ENCODE measurements around the gene PYY. TPM values are rescaled to one million over a fixed set of nuclear protein-coding genes. Genes with fewer than 3 reads are reported as not detected.
"Not testable (repeated sequence)": the region's sequence is repeated elsewhere in the genome, so short reads cannot be mapped to it uniquely, and the experiment has no call there.

Gene PYY
- total RNA-seq = not detected

DNA sequence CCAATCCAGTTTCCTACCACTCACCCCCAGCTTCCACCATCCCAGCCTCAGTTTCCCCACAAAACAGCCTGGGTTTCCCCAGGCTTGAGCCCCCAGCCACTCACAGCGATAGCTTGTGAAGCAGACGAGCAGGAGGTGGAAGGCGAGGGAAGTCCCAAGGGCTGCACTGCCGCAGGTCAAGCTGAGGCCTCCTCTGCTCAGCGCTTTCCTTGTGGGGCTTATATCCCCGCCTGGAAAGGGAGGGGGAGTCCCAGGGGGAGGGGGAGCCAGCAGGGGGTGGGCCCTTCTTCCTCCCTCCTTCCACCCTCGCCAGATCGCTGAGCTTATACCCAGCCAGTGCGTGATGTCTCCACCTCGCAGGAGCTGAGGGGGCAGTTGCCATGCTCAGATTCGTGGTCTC, at the start of gene PYY:
PYY (minus strand) TSS at position 195 of the 400 bp plus-strand sequence. CDS start 457 bp downstream, outside the sequence.
- no peak for ATAC-seq (ENCODE audit: low read depth)
- Mint-ChIP-seq H3K27ac (no peak within 1 kb of the TSS), H3K4me3 (peak within 1 kb of the TSS; percentile 9), H3K27me3 (peaks cover 49% of the 10 kb centered on the region), H3K36me3 (no peaks in the 10 kb centered on the region), H3K9me3 (no peaks in the 10 kb centered on the region), H3K4me1 (peaks cover 2% of the 10 kb centered on the region)
- POLR2A ChIA-PET = no interaction called here
- DNase-seq = no peak

DNA sequence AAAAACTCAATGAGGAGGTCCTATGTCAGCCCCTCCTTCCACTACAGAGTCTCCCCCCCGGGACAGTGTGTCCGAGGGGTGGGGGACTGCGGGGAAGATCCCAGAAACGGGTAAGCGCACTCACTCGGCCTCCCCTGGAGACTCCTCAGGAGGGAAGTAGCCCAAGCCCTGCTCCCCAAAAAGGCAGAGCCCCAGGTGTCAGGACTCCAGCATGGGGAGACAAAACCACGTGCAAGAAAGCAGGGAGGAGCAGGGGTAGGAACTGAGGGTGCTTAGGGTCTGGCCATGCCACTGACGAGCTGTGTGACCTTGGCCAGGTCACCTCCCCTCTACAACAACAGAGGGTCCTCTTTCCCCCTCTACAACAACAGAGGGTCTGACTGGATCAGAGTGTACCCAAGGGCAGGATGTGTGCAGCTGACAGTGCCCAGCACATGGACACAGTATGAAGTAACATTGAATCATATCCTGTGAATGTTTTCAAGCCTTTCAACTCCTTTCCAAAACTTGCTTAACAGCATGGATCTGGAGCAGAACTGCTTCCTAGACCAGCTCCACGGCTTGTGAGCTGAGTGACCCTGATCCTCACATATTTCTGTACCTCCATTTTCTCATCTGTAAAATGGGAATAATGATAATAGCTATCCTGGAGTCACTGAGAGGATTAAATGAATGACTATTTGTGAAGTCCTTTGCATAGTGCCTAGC, 48.6 kb upstream of the PYY start:
- Mint-ChIP-seq H3K36me3 (no peaks in the 10 kb centered on the region), H3K4me3 (no peak overlapping the region), H3K4me1 (peaks cover 10% of the 10 kb centered on the region), H3K9me3 (no peaks in the 10 kb centered on the region), H3K27ac (no peak overlapping the region), H3K27me3 (peaks cover 43% of the 10 kb centered on the region)
- DNase-seq (no peak), ATAC-seq (ENCODE audit: low read depth) (no peak)
- POLR2A ChIA-PET = no interaction called here

DNA sequence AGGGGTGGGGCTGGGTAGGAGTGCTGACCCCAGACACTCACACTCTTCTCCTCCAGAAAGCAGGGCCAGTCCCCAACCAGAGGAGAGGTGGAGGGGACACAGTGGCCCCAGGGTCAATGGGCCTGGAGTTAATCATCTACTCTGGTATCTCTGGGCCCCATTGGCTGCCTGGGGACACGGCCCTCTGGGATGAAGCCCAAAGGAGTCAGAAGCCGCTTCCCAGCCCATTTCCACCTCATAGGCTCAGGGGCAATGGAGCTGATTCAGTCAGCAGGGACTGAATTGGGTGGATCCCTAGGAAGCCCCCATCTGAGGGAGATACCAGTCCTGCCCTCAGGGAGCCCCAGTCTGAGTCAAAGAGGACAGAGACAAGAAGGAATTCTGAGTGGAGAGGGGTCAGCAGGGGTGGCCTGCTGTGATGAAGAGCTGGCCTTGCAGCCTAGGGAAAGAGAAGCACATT, 47.8 kb upstream of the PYY start:
- Mint-ChIP-seq H3K9me3 (no peaks in the 10 kb centered on the region), H3K36me3 (no peaks in the 10 kb centered on the region), H3K27ac (no peak overlapping the region), H3K4me1 (peaks cover 7% of the 10 kb centered on the region), H3K27me3 (peaks cover 46% of the 10 kb centered on the region), H3K4me3 (no peak overlapping the region)
- POLR2A ChIA-PET = interaction anchor here (0.6 kb wide), 1 partner anchor 197 kb away, joined by 4 read pairs; no protein-coding TSS in a partner anchor
- ATAC-seq (ENCODE audit: low read depth) (no peak), DNase-seq (no peak)

DNA sequence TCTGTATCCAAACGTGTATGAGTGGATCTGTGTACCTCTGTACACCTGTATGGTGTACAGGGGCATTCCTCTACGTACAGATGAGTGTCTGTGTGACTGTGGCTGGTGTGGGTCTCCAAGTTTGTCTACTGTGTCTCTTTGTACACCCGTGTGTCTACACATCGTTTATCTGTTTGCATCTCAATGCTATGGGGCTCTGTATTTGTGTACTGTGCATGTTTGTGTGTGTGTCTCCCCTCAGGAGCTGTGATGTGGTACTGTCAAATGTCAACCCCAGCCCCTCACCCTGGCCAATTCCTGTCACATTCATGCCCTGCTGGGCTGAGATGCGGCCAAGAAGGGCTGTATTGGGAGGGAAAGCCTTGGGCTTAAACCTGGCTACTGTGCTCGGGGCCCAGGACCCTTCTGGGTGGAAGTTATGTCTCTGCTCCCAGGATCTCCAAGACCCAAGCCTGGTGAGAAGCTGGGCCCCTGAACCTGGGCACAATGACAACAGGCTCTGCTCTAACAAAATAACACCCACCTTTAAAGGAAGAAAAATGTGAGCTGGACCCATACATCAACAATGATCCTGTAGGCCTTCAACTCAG, 47.2 kb upstream of the PYY start:
- Mint-ChIP-seq H3K27ac (no peak overlapping the region), H3K4me1 (peaks cover 3% of the 10 kb centered on the region), H3K27me3 (peaks cover 43% of the 10 kb centered on the region), H3K4me3 (no peak overlapping the region), H3K36me3 (no peaks in the 10 kb centered on the region), H3K9me3 (no peaks in the 10 kb centered on the region)
- DNase-seq (no peak), ATAC-seq (ENCODE audit: low read depth) (no peak)
- POLR2A ChIA-PET = interaction anchor here (0.6 kb wide), 2 partner anchors 67 to 197 kb away, joined by 3 to 4 read pairs; no protein-coding TSS in a partner anchor

DNA sequence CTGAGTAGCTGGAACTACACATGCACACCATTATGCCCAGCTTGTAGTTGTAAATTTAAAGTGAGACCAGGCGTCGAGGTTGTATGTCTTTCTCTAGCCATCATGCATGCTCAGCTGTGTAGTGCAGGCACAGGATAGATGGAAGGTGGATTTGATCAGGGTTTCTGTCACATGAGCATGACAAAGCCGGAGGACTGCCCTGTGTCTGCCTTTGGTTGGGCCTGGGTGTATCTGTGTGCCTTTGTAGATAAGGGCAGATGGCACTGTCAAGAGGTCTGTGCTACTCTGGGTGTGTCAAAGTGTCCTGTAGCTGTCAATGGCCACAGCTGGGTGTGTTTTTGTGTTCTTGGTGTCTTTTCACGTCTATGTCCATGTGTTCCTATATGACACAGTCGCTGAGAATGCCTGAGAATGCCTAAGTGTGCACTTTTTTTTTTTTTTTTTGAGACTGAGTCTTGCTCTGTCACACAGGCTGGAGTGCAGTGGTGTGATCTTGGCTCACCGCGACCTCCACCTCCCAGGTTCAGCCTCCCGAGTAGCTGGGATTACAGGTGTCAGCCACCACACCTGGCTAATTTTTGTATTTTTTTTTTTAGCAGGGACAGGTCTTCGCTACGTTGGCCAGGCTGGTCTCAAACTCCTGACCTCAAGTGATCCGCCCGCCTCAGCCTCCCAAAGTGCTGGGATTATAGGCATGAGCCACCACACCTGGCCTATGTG, 46.6 kb upstream of the PYY start:
- Mint-ChIP-seq H3K4me1 (peaks cover 2% of the 10 kb centered on the region), H3K27ac (no peak overlapping the region), H3K36me3 (no peaks in the 10 kb centered on the region), H3K27me3 (peaks cover 45% of the 10 kb centered on the region), H3K4me3 (no peak overlapping the region), H3K9me3 (no peaks in the 10 kb centered on the region)
- POLR2A ChIA-PET = interaction anchor here (0.6 to 0.7 kb wide), 3 partner anchors 9 to 74 kb away, joined by 3 to 6 read pairs (median 3); no protein-coding TSS in a partner anchor
- DNase-seq (no peak), ATAC-seq (ENCODE audit: low read depth) (no peak)

DNA sequence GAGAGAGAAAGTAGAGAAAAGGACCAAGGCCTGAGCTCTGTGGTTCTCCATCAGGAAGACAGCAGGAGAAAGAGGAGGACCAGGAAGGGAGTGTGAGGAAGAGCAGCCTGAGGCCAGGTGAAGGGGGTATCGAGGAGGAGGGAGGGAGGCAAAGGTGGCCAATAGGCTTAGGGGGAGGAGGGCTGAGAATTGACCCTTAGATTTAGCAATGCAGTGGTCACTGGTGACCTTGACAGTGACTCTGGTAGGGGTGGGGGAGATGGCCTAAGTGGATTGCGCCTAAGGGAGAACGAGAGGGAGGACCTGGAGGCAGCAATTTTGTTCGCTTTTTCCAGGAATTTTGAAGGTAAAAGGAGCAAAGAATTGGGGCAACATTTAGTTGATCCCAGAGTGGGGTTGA, 45.3 kb upstream of the PYY start:
- ATAC-seq (ENCODE audit: low read depth) = no peak
- POLR2A ChIA-PET = no interaction called here
- Mint-ChIP-seq H3K4me1 (no peaks in the 10 kb centered on the region), H3K4me3 (no peak overlapping the region), H3K27ac (no peak overlapping the region), H3K36me3 (no peaks in the 10 kb centered on the region), H3K9me3 (no peaks in the 10 kb centered on the region), H3K27me3 (peaks cover 46% of the 10 kb centered on the region)
- no peak for DNase-seq

DNA sequence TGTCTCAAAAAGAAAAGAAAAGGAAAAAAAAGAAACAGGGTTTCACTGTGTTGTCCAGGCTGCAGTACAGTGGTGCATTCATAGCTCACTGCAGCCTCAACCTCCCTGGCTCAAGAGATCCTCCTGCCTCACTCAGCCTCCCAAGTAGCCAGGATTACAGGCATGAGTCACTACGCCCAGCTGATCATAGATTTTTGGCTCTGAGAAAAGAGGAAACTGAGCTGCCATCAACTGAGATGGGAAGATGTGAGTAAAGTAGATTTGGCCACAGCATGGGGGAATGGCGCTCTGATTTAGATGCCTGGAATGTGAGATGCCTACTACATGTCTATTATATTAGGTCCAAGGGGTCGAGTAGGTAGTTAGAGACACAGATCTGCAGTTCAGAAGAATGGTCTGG, 44.8 kb upstream of the PYY start:
- H3K36me3 Mint-ChIP-seq = no peaks in the 10 kb centered on the region
- POLR2A ChIA-PET = no interaction called here
- no peaks in the 10 kb centered on the region for H3K9me3 Mint-ChIP-seq
- H3K27me3 Mint-ChIP-seq = peaks cover 43% of the 10 kb centered on the region
- H3K27ac Mint-ChIP-seq = no peak overlapping the region
- H3K4me1 Mint-ChIP-seq = no peaks in the 10 kb centered on the region
- ATAC-seq (ENCODE audit: low read depth) (no peak), DNase-seq (no peak)
- H3K4me3 Mint-ChIP-seq = no peak overlapping the region

DNA sequence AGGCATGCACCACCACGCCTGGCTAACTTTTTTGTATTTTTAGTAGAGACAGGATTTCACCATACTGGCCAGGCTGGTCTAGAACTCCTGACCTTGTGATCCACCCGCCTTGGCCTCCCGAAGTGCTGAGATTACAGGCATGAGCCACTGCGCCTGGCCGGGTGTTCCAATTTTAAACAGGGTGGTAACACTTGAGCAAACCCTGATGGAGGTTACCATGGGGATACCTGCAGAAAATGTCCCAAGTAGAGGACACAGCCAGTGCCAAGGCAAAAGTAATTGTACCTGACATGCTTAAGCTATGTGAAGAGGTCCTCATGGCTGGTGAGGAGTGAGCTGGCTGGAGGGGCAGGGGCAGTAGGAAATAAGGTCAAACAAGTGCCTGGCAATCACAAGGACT, 43.4 kb upstream of the PYY start:
- H3K4me1 Mint-ChIP-seq; H3K4me3 Mint-ChIP-seq; H3K9me3 Mint-ChIP-seq; H3K27ac Mint-ChIP-seq; ATAC-seq (ENCODE audit: low read depth); DNase-seq; H3K36me3 Mint-ChIP-seq: not testable (repeated sequence)
- peaks cover 39% of the 10 kb centered on the region for H3K27me3 Mint-ChIP-seq
- POLR2A ChIA-PET = interaction anchor here (1.0 kb wide), 1 partner anchor 54 kb away, joined by 3 read pairs; the partner anchor contains the start of gene PPY

DNA sequence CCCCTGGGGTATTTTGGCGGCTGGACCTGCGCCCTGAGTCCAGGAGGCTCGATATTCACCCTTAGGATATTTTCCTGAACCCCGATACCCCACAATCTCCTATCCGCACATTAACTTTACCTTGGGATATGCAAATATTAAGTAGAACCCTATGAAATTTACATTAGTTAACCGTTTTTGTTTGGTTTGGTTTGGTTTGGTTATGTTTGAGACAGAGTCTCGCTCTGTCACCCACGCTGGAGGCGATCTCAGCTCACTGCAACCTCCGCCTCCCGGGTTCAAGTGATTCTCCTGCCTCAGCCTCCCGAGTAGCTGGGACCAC, 41.4 kb upstream of the PYY start:
- H3K36me3 Mint-ChIP-seq = no peaks in the 10 kb centered on the region
- no peak for DNase-seq
- no peaks in the 10 kb centered on the region for H3K4me1 Mint-ChIP-seq
- H3K4me3 Mint-ChIP-seq = no peak overlapping the region
- no peaks in the 10 kb centered on the region for H3K9me3 Mint-ChIP-seq
- no peak overlapping the region for H3K27ac Mint-ChIP-seq
- POLR2A ChIA-PET = interaction anchor here (0.6 kb wide), 1 partner anchor 292 kb away, joined by 3 read pairs; no protein-coding TSS in a partner anchor
- ATAC-seq (ENCODE audit: low read depth) = no peak
- H3K27me3 Mint-ChIP-seq = peaks cover 39% of the 10 kb centered on the region

DNA sequence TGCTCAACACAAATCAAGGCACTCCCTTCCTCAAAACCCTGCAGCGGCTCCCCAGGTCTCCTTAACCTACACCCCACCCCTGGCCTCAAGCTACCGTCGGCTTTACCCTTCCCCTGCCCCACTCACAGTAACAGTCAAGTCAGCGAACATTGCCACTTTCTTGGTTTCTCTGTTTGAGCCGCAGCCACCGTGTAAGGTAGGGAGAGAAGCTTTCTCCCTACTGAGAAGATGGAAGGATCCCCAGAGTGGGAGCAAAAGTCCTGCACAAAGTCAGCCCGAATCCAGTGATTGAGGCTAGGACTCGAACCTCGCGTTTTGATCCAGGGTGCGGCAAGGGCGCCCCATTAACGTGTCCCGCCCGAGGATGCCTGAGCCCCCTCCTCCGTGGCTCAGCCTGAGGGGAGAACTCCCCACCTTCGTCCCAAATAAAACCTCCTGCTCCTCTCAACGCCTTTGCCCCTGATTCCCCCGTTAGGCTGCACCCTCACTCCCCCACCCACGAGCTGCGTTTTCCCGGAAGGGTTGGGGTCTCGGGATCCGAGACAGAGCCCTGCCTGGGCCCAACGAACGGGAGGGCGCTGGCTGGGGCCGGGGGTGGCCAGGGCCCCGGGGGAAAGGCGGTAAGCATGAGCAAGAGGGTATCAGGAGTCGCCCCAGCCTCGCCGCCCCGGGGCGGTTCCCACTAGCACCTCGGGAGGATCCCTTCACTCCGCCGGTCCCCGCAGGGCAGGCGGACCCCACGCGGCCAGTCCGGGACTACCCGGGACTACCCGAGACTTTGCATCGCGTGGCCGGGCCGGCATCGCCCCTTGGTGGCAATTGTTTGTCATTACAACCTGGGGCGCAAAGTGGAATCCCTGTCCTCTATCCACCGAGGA, 40.8 kb upstream of the PYY start:
- no peaks in the 10 kb centered on the region for H3K36me3 Mint-ChIP-seq
- H3K27me3 Mint-ChIP-seq = peaks cover 37% of the 10 kb centered on the region
- H3K4me1 Mint-ChIP-seq = no peaks in the 10 kb centered on the region
- peak; percentile 77 for DNase-seq
- POLR2A ChIA-PET = interaction anchor here (0.8 to 1.7 kb wide), 2 partner anchors 15 to 51 kb away, joined by 3 to 5 read pairs; no protein-coding TSS in a partner anchor
- no peak overlapping the region for H3K27ac Mint-ChIP-seq
- ATAC-seq (ENCODE audit: low read depth) = peak; percentile 79
- H3K9me3 Mint-ChIP-seq = no peaks in the 10 kb centered on the region
- no peak overlapping the region for H3K4me3 Mint-ChIP-seq

DNA sequence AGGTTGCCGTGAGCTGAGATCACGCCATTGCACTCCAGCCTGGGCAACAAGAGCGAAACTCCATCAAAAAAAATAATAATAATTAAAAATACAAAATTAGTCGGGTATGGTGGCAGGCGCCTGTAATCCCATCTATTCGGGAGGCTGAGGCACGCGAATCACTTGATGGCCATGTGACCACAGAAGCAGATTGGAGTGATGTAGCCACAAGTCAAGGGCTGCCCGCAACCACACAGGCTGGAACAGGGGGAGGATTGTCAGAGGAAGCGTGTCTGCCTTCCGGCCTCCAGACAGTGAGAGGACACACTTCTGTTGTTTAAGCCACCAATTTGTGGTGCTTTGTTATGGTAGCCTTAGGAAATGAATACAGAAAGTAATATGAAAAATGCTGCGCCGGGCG, 38.9 kb upstream of the PYY start:
- DNase-seq (no peak), ATAC-seq (ENCODE audit: low read depth) (no peak)
- Mint-ChIP-seq H3K9me3 (no peaks in the 10 kb centered on the region), H3K4me1 (no peaks in the 10 kb centered on the region), H3K27ac (no peak overlapping the region), H3K4me3 (no peak overlapping the region), H3K36me3 (no peaks in the 10 kb centered on the region), H3K27me3 (peaks cover 32% of the 10 kb centered on the region)
- POLR2A ChIA-PET = no interaction called here

DNA sequence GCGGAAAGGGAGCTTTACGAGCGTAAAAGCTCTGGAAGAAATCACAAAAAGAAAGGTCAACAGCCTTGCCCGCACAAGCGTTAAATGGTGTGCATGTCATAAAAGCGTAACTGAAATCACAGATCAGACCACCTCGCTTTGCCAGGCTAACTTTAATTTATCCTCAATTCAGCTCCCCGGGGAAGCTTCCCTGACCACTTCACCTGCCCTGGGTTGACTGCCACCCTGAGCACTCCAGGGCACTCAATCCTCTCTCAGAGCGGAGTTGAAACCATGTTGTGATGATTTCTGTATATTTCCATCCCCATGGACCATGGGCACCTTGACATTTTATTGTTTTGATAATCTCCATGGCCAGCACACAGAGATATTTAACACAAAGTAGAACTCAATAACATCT, 34.6 kb upstream of the PYY start:
- Mint-ChIP-seq H3K36me3 (no peaks in the 10 kb centered on the region), H3K4me1 (peaks cover 9% of the 10 kb centered on the region), H3K27ac (no peak overlapping the region), H3K27me3 (peaks cover 43% of the 10 kb centered on the region), H3K9me3 (no peaks in the 10 kb centered on the region), H3K4me3 (no peak overlapping the region)
- no peak for ATAC-seq (ENCODE audit: low read depth)
- POLR2A ChIA-PET = no interaction called here
- DNase-seq = no peak

Measured in activated naive CD8-positive, alpha-beta T cell treated with anti-CD3 and anti-CD28 coated beads, Interleukin-2, amount 10 ng/mL, durations not matched to agents 7 days and 5 days (primary cell).